ENCODE data around the gene NR5A2.

Gene NR5A2

GRCh38 chr1:200075522-200075921, 48.0 kb downstream of the NR5A2 start:
- Mint-ChIP-seq H3K27me3 (peaks cover 10% of the 10 kb centered on the region), H3K4me3 (no peak overlapping the region), H3K36me3 (no peaks in the 10 kb centered on the region), H3K27ac (no peak overlapping the region), H3K9me3 (ENCODE audit: low read depth) (no peaks in the 10 kb centered on the region), H3K4me1 (ENCODE audit: low read depth) (no peaks in the 10 kb centered on the region)

DNA sequence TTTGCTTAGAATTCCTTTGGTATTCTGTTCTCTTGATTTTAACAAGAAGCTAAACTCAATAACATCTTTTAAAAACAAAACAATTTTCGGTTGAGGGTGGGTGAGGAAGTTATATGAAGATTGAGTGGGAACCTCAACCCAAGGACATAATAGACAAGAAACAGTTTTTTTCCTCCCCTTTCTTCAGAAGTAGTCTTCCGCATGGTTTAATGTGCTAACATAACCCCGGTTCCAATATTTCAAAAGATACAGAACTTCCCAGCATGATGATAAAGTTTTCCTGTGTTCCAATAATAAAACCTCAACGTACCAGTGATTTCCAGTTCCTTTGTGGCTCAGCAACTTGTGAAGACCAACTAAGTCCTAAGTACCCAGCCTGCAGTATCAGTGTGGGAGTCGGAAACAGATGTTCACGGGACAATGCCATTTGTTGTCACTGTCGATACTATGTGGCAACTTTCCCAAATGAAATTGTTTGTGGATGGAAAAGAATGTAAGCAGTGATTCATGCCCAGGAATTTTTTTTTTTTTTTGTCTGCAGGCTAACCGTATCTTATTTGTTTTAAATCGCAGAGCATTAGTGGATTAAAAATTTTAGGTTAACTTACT, 48.5 kb downstream of the NR5A2 start:
- H3K27me3 Mint-ChIP-seq, result peaks cover 10% of the 10 kb centered on the region
- H3K4me3 Mint-ChIP-seq, result no peak overlapping the region
- H3K4me1 Mint-ChIP-seq (ENCODE audit: low read depth), result no peaks in the 10 kb centered on the region
- no peaks in the 10 kb centered on the region for H3K9me3 Mint-ChIP-seq (ENCODE audit: low read depth)
- H3K27ac Mint-ChIP-seq, result no peak overlapping the region
- H3K36me3 Mint-ChIP-seq, result no peaks in the 10 kb centered on the region

- H3K9me3 Mint-ChIP-seq (ENCODE audit: low read depth), result no peaks in the 10 kb centered on the region
- H3K4me1 Mint-ChIP-seq (ENCODE audit: low read depth), result no peaks in the 10 kb centered on the region
- peaks cover 8% of the 10 kb centered on the region for H3K27me3 Mint-ChIP-seq
- H3K36me3 Mint-ChIP-seq, result no peaks in the 10 kb centered on the region
- no peak overlapping the region for H3K27ac Mint-ChIP-seq
- no peak overlapping the region for H3K4me3 Mint-ChIP-seq
Measured at GRCh38 chr1:200079232-200079940, 51.9 kb downstream of the NR5A2 start.

DNA sequence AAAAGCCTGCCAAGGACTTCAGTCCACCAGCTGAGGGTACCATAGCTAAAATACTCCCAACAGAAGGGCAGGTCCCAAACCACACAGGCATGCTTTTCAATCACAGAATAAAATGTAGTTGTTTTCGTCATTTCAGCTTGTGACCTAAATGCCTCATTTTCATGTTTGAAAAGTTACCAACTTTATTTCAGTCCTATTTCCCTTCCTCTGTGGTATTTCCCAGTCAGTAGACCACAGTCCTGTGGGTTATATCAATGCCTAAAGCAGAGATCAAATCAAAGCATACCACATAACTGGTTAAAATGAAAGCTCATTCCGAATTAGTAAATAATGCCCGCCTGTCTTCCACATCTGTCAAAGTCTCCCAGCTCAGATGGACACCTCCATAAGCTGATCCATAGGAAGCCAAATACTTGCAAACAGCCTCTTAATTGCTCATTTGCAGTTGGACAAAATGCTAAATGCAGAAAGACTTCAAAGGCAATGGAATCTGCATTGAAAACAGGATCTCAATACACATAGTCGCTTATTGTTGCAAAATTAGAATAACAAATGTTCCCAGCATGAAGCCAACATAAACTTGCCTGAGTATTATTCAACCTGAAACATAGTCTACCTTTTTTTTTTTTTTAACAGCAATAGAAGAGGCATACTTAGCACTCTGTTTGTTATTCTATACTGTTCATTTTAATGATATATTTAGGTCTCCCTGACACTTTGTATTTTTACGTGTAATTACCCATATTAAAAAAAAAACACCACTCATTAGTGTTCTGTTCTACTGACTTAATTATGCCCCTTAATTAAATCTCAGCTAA, 53.9 kb downstream of the NR5A2 start:
- Mint-ChIP-seq H3K27ac (no peak overlapping the region), H3K4me3 (no peak overlapping the region), H3K36me3 (no peaks in the 10 kb centered on the region), H3K27me3 (peaks cover 10% of the 10 kb centered on the region), H3K9me3 (ENCODE audit: low read depth) (no peaks in the 10 kb centered on the region), H3K4me1 (ENCODE audit: low read depth) (no peaks in the 10 kb centered on the region)

- Mint-ChIP-seq H3K27me3 (peaks cover 10% of the 10 kb centered on the region), H3K4me3 (no peak overlapping the region), H3K4me1 (ENCODE audit: low read depth) (no peaks in the 10 kb centered on the region), H3K36me3 (no peaks in the 10 kb centered on the region), H3K27ac (no peak overlapping the region), H3K9me3 (ENCODE audit: low read depth) (no peaks in the 10 kb centered on the region)
Measured at GRCh38 chr1:200081969-200082245, 54.4 kb downstream of the NR5A2 start.

DNA sequence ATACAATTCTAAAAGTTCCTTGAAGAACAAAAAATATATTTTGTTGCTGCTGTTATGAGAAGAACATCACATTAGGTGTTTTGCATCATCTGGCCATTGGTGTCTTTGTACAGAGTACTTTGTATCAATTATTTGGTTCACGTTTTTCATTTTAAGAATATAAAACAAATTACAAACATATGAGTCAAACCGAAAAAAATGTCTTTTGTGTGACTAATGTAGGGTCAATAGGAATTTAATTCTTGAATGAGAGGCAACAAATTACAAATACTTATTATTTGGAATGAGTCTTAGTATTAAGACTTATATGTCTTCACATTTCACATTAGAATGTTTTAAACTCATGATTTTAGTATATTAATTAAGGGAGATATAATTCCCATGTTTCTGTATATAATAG, 54.8 kb downstream of the NR5A2 start:
- Mint-ChIP-seq H3K27me3 (peaks cover 10% of the 10 kb centered on the region), H3K4me3 (no peak overlapping the region), H3K9me3 (ENCODE audit: low read depth) (no peaks in the 10 kb centered on the region), H3K4me1 (ENCODE audit: low read depth) (no peaks in the 10 kb centered on the region), H3K27ac (no peak overlapping the region), H3K36me3 (no peaks in the 10 kb centered on the region)

GRCh38 chr1:200090252-200091159, 63.0 kb downstream of the NR5A2 start:
- Mint-ChIP-seq H3K27ac (no peak overlapping the region), H3K4me1 (ENCODE audit: low read depth) (no peaks in the 10 kb centered on the region), H3K9me3 (ENCODE audit: low read depth) (no peaks in the 10 kb centered on the region), H3K36me3 (no peaks in the 10 kb centered on the region), H3K4me3 (no peak overlapping the region), H3K27me3 (peaks cover 8% of the 10 kb centered on the region)

DNA sequence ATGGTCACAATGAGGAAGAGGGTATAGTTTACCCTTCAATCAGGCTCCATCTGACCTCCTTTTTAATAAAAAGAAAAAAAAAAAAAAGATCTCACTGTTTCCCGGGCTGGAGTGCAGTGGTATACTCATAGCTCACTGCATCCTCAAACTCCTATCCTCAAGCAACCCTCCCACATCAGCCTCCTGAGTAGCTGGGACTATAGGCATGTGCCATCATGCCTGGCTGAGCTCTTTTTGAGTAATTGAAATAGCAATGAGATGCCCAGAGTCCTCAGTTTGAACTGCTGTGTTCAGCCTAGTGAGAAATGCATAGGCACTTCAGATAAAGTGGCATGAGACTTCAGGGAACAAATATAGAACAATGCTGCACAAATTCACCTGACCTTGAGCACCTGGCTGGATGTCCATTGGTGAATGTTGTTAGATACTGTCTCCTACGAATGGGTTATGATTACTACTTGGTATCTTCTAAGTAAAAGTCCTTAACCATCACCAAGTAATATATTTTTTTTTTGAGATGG, 67.6 kb downstream of the NR5A2 start:
- Mint-ChIP-seq H3K27me3 (peaks cover 5% of the 10 kb centered on the region), H3K9me3 (ENCODE audit: low read depth) (no peaks in the 10 kb centered on the region), H3K4me1 (ENCODE audit: low read depth) (no peaks in the 10 kb centered on the region), H3K4me3 (no peak overlapping the region), H3K27ac (no peak overlapping the region), H3K36me3 (no peaks in the 10 kb centered on the region)

GRCh38 chr1:200096774-200097173, 69.3 kb downstream of the NR5A2 start:
- H3K9me3 Mint-ChIP-seq (ENCODE audit: low read depth), result no peaks in the 10 kb centered on the region
- H3K4me3 Mint-ChIP-seq, result no peak overlapping the region
- peaks cover 5% of the 10 kb centered on the region for H3K27me3 Mint-ChIP-seq
- no peaks in the 10 kb centered on the region for H3K36me3 Mint-ChIP-seq
- H3K4me1 Mint-ChIP-seq (ENCODE audit: low read depth), result no peaks in the 10 kb centered on the region
- no peak overlapping the region for H3K27ac Mint-ChIP-seq

DNA sequence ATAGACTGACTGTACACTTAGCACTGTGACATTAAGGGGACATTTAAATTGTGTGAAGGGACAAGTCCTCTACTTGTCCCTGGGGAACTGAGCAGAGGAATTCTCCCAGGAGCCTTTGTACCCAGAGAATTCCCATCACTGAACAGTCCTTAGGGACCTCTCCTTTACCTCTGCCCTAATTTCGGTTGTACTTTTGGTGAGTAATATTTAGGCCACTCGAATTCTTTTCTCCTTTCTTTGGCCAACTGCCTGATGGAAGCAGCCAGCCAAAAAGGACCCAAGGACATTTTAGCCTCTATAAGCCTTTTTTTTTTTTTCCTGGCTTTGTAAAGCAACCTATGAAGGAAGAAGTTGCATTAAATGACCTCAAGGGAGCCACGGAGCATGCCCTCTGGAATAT, 71.5 kb downstream of the NR5A2 start:
- Mint-ChIP-seq H3K27me3 (peaks cover 2% of the 10 kb centered on the region), H3K36me3 (no peaks in the 10 kb centered on the region), H3K27ac (no peak overlapping the region), H3K4me1 (ENCODE audit: low read depth) (no peaks in the 10 kb centered on the region), H3K9me3 (ENCODE audit: low read depth) (no peaks in the 10 kb centered on the region), H3K4me3 (no peak overlapping the region)

- Mint-ChIP-seq H3K4me1 (ENCODE audit: low read depth) (no peaks in the 10 kb centered on the region), H3K27ac (no peak overlapping the region), H3K9me3 (ENCODE audit: low read depth) (no peaks in the 10 kb centered on the region), H3K27me3 (no peaks in the 10 kb centered on the region), H3K36me3 (no peaks in the 10 kb centered on the region), H3K4me3 (no peak overlapping the region)
Measured at GRCh38 chr1:200103966-200104583, 76.6 kb downstream of the NR5A2 start.

- Mint-ChIP-seq H3K9me3 (ENCODE audit: low read depth) (no peaks in the 10 kb centered on the region), H3K36me3 (no peaks in the 10 kb centered on the region), H3K27me3 (peaks cover 3% of the 10 kb centered on the region), H3K4me3 (no peak overlapping the region), H3K4me1 (ENCODE audit: low read depth) (no peaks in the 10 kb centered on the region), H3K27ac (no peak overlapping the region)
Measured at GRCh38 chr1:200107004-200107470, 79.5 kb downstream of the NR5A2 start.

DNA sequence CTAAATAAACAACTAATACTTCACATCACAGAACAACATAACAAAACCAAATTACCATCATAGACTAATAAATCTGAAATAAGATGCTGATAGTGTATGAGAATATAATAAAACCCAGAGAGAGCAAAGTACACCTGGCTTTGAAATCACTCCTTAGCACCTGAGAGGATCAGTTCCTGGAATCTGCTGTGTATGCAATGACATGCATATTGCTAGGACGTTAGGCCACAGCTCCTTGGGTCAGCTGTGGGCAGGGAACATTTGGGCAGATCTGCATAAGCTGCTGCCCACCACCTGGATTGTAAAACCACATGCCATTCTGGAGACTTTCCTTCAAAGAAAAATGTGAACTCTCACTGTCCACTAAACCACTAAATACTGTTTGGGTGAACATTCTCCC, 81.1 kb downstream of the NR5A2 start:
- Mint-ChIP-seq H3K36me3 (no peaks in the 10 kb centered on the region), H3K9me3 (ENCODE audit: low read depth) (no peaks in the 10 kb centered on the region), H3K4me3 (no peak overlapping the region), H3K4me1 (ENCODE audit: low read depth) (no peaks in the 10 kb centered on the region), H3K27ac (no peak overlapping the region), H3K27me3 (peaks cover 3% of the 10 kb centered on the region)

DNA sequence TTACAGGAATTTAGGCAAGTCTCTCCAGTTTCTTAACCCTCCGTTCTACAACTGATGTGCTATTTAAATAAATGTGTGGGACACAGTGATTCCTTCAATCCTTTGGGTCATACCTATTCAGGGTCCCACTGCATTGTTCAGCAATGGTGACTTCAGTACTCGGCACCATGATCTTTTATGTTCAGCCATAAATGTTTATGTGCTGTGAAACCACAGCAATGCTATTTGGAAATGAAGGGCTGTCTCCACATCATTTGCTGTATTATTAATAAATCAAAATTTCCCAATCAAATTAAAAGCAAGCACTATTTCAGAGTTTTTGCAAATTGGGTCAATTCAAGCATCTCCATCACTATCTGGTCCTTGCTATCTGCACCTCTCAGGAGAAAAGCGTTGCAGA, 84.8 kb downstream of the NR5A2 start:
- H3K36me3 Mint-ChIP-seq, result no peaks in the 10 kb centered on the region
- H3K4me1 Mint-ChIP-seq (ENCODE audit: low read depth), result no peaks in the 10 kb centered on the region
- H3K9me3 Mint-ChIP-seq (ENCODE audit: low read depth), result no peaks in the 10 kb centered on the region
- H3K27me3 Mint-ChIP-seq, result peaks cover 5% of the 10 kb centered on the region
- H3K27ac Mint-ChIP-seq, result no peak overlapping the region
- no peak overlapping the region for H3K4me3 Mint-ChIP-seq
